GM18867 (cell line): Measurements from ENCODE around the gene KLRK1.
"Not testable (repeated sequence)": the region's sequence is repeated elsewhere in the genome, so short reads cannot be mapped to it uniquely, and the experiment has no call there.

Experiments used
- ATAC-seq: cut with Tn5 transposase; IDR thresholded peaks from one replicate; pipeline ENCODE4 v1.9.1; 2021; ENCODE audit warnings: mild to moderate bottlenecking, moderate library complexity; ENCODE audit not compliant: unreplicated experiment

The KLRK1 gene

DNA sequence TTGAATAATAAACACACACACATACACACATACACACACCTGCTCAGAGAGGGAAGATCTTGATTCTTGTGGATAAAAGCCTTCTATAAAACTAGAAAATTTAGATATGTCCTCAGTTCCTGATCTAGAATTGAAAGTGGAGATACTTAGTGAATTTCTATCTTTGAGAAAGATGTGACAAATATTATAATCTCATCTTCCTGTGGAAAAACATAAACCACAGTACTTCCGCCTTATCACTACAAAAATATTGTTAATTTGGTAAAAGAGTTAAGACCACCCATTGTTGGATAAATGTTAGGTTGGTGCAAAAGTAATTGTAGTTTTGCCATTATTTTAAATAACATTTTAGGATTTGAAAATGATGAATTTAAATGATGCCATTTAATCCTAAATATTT is at the start of gene KLRK1:
KLRK1 (minus strand) TSS at position 138 of the 400 bp plus-strand sequence. CDS start 1,231 bp downstream, outside the sequence.
- no peak for ATAC-seq

DNA sequence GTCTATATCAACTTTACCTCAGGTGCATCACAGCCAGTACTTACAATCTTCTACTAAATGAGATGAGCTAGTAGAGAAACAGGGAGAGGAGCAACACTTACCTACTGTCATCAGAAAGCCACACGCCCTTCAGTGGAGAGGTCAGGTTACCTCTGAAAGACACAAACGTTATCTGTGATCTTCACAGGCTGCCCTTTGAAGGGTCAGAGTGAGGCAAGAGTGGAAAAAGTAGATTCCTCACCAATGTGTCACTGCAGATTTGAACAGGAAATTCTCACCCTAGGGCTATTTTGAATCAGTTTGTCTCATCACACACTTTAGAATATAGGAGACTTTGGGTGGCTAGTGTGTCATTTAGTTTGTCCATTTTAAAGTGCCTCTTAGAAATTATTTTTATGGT is 47.8 kb upstream of the KLRK1 start:
- ATAC-seq, result not testable (repeated sequence)

DNA sequence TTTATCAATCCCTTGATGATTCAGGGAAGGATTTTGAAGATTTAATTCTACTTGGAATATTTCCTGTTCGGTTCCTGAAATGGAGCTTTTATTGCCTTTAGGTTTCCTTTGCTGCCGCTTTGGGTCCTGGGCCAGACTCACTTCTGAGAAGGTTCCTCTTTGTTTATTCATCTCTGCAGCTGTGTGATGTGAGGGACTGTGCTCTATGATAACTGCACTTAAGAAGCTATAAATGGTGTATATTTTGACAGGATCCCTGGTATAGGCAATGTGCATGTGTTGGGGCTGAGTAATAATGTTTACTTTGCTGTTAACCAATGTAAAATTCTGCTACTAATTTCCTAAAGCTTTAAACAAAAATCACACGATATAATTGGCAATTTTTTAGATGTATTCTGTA is 46.0 kb upstream of the KLRK1 start, which contains the start of gene KLRC2:
KLRC2 (minus strand) TSS at position 195 of the 400 bp plus-strand sequence; CDS start at position 171, 24 bp downstream.
- not testable (repeated sequence) for ATAC-seq

DNA sequence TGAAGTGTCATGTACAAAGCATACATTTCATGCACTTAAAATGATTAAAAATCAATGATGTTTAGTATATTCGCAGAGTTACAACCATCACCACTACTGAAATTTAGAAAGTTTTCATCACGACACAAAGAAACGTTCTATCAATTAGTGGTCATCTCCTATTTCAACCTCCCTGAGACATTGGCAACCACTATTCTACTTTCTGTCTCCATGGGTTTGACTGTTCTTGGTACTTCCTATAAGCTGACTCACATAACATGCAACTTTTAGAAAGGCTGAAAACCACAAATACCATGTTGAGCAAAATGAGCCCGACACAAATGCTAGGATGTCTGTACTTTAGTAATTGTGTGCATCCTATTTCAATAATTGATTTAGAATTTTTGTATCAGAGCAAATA is 40.8 kb upstream of the KLRK1 start:
- ATAC-seq, result not testable (repeated sequence)

DNA sequence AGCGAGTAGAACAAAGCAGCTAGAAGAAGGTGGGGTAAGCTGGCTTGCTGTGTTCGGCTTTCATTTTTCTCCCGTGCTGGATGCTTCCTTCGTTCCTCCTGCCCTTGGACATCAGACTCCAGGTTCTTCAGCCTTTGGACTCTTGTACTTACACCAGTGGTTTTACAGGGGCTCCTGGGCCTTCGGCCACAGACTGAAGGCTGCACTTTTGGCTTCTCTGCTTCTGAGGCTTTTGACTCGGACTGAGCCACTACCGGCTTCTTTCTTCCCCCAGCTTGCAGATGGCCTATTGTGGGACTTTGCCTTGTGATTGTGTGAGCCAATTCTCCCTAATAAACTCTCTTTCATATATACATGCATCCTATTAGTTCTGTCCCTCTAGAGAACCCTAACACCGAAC is 36.1 kb upstream of the KLRK1 start:
- not testable (repeated sequence) for ATAC-seq

DNA sequence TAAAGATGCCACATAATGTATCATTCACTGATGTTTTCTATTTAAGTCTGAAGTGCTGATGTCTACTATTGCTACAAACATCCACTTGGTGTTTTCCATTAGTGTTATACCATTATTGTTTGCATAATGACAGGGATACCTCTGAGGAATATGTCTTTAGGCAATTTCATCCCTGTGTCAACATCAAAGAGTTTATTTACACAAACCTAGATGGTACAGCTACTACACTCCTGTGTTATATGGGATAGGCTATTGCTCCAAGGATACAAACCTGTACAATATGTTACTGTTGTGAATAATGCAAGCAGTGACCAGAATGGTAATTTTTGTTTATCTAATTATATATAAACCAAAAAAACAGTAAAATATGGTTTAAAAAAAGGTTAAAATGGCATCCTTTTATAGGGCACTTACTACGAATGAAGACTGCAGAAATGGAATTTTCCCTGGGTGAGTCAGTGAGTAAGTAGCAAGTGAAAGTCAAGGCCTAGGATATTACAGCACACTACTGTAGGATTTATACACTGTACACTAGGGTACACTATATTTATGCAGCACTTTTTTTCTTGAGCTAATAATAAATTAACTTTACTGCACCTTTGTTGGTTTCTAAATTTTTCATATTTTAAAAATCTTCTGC is 34.5 kb upstream of the KLRK1 start:
- ATAC-seq, result not testable (repeated sequence)

DNA sequence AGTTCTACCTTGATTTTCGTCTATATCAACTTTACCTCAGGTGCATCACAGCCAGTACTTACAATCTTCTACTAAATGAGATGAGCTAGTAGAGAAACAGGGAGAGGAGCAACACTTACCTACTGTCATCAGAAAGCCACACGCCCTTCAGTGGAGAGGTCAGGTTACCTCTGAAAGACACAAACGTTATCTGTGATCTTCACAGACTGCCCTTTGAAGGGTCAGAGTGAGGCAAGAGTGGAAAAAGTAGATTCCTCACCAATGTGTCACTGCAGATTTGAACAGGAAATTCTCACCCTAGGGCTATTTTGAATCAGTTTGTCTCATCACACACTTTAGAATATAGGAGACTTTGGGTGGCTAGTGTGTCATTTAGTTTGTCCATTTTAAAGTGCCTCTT is 32.3 kb upstream of the KLRK1 start:
- not testable (repeated sequence) for ATAC-seq

DNA sequence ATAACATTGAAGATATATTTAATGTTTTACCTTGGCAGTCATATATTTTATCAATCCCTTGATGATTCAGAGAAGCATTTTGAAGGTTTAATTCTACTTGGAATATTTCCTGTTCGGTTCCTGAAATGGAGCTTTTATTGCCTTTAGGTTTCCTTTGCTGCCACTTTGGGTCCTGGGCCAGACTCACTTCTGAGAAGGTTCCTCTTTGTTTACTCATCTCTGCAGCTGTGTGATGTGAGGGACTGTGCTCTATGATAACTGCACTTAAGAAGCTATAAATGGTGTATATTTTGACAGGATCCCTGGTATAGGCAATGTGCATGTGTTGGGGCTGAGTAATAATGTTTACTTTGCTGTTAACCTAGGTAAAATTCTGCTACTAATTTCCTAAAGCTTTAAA is 30.5 kb upstream of the KLRK1 start, which contains the start of gene KLRC3:
KLRC3 (minus strand) TSS at position 262 of the 400 bp plus-strand sequence; CDS start at position 217, 45 bp downstream.
- ATAC-seq, result not testable (repeated sequence)

DNA sequence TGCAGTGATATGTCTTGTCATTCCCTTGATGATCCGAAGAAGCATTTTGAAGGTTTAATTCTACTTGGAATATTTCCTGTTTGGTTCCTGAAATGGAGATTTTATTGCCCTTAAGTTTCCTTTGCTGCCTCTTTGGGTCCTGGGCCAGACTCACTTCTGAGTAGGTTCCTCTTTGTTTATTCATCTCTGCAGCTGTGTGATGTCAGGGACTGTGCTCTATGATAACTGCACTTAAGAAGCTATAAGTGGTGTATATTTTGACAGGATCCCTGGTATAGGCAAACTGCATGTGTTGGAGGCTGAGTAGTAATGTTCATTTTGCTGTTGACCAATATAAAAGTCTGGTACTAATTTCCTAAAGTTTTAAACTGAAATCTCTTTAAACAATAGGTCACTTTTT is 19.6 kb upstream of the KLRK1 start, which contains the start of gene KLRC4:
KLRC4 (minus strand) TSS at position 366 of the 400 bp plus-strand sequence; CDS start at position 184, 182 bp downstream.
- ATAC-seq, result no peak

DNA sequence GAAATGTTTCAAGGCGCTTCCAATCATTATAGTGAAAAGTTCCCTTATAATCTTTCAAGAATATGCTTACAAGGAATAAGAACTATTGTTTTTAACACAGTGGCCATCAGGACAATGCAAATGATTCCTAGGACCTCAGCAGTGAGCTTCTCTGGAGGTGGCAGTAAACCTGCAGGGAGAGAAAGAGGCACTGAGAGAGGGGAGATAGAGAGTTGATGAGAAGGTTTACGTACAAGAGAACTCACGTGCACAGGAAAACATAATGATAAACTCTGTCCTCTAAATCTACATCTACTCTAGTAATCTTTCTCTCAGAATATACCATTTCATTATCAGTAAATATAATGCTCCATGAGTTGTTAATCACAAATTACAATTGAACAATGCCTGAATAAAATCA is 19.0 kb upstream of the KLRK1 start:
- ATAC-seq, result no peak

DNA sequence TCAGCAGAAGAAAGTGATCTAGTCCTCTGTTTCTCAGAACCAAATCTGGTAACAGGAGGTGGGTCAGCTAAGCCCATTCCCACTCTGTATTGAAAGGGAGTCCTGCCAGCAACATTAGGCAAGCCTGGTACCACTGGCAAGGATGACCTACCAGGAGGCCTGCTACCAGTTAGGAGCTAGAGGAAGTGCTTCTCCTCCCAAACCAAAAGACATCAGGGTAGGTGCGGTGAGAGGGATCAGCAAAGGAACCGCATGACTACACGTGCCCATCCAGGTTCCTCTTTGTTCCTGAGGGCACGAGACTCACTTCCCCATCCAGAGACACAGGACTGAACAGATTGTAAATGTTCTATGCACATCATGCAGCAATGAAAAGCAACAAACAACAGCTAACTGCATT is 16.9 kb upstream of the KLRK1 start:
- no peak for ATAC-seq

DNA sequence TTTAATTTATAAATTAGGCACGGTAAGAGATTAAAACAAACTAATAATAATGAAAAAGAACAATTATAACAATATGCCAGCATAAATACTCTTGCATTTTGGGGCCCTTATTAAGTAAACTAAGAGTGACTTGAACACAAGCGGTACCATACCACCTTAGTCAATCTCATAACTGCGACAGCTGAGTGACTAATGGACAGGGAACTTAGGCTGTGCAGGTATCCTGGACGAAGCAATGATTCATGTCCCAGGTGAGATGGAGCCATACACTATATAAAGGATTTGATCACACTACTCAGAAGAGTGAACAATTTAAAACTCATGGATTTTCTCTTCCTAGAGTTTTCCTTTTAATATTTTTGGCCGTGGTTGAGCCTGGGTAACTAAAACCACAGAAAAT is 15.5 kb upstream of the KLRK1 start:
- no peak for ATAC-seq

DNA sequence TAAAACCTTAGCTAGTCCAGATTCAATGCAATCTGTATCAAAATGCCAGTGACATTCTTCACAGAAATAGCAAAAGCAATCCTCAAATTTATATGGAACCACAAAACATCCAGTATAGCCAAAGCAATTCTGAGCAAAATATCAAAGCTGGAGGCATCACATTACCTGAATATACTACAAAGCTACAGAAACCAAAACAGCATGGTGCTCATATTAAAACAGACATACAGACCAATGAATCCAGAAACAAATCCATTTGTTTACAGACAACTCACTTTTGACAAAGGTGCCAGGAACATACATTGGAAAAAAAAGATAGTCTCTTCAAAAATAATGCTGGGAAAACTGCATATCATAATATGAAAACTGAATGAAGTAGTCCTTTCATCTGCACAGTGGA is 15.0 kb upstream of the KLRK1 start:
- no peak for ATAC-seq

DNA sequence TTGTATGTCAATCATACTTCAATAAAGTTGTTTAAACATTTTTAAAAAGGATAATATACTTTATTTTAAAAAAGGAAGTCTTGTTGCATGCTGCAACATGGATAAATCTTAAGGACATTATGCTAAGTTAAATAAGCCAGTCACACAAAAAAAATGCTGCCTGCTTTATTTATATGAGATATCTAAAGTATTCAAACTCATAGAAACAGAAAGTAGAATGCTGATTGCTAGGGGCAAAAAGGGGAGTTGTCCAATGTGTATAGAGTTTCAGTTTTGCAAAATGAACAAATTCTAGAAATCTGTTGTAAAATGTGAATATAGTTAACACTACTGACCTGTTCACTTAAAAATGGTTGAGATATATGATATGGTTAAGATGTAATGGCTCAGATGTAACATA is 11.0 kb upstream of the KLRK1 start:
- no peak for ATAC-seq

DNA sequence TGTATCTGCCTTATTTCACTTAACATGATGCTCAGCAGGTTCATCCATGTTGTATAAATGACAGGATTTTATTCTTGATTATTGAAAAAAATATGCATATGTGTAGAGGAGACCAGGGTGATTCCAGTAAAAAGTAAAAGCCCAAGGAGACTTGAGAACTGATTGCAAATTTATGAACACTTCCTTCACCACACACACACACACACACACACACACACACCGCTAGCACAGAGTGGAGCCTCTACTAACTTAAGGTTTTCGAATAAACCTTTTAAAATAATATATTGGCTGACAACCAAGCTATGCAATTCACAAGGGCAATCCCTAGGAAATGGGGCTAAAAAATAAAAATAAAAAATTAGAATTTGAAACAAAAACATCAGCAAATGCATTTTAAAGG is 8.3 kb upstream of the KLRK1 start:
- ATAC-seq, result no peak

DNA sequence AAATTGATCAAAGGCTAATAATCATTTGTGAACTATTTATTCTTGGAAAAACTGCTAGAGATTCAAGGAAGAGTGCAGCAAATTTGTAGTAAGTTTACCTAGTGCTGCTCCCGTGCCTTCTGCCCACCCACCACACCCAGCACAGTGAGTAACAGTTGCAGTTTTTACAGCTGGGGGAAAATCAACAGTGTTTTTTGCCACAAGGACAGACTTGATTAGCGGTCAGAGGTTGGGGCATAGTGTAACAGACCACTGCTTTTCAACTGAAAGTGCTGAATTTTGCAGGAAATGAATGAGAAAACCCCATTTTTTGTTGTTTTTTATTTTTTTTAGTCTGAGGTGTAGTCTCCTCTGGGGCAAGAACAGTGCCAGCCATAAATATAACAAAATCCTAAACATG is 7.5 kb upstream of the KLRK1 start:
- no peak for ATAC-seq

DNA sequence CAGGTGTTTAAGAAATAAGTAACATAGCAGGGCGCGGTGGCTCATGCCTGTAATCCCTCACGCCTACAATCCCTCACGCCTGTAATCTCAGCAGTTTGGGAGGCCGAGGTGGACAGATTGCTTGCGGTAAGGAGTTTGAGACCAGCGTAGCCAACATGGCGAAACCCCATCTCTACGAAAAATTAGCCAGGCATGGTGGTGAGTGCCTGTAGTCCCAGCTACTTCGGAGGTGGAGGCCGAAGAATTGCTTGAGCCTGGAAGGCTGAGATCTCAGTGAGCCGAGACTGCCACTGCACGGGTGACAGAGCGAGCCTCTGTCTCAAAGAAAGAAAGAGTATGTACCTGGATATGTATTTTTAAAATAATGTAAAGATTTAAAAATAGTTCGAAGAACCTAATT is 6.3 kb upstream of the KLRK1 start:
- ATAC-seq, result not testable (repeated sequence)

DNA sequence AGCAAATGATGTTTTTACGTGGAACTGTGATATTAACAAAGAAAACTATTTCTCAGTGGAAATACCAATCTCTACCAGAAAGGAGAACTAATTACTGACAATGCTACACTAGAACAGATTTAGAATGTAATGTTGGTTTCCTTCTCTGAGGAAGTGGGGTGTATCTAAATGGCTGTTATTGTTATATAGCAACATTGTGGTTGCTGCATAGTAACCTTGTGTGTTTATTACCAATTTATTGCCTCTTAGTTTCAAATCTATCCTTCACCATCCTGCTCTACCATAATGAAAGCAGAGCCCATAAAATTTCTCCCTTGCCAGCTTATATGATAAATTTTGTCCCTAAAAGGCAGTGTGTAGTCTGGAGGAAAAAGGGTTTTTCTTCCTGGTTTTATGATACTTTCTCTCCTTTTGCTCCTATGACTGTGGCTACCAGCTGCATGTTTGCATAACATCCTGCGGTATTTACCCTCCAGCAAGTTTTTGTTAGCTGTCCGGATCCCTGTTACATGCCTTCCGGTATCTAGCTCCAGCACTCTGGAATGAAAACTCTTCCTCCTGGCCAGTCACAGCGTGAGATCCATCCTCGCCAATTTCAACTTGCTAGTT is 5.7 kb upstream of the KLRK1 start:
- peak; percentile 79 for ATAC-seq

DNA sequence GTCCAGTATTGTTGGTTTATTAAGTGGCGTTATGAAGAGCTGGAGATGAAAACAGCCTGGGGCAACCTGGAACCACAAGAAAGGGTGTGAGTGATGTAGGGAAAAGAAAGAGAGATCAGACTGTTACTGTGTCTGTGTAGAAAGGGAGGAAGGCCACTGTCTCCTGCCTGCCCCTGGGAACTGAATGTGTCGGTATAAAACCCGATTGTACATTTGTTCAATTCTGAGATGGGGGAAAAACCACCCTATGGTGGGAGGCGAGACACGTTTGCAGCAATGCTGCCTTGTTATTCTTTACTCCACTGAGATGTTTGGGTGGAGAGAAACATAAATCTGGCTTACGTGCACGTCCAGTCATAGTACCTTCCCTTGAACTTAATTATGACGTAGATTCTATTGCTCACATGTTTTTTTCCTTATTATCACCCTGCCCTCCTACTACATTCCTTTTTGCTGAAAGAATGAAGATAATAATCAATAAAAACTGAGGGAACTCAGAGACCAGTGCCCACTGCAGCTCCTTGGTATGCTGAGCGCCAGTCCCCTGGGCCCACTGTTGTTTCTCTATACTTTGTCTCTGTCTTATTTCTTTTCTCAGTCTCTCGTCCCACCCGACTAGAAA is 4.8 kb upstream of the KLRK1 start:
- ATAC-seq, result not testable (repeated sequence)

DNA sequence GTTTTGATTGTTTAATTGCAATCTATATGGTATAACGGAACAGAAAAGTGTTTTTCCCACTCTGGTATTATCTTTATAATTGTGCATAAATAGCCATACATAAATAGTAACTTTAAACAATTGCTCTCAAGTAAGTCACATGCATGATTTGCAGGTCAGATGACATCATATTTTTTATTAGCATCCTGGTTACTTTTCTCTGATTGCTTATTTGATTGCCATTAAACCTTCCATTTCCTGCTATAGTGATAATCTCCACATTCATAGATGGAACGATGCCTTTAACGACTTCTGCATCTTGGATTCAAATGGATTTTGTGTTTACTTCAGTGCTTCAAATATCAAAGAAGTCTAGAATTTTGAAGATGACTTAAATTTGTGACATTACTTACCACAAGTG is 3.5 kb upstream of the KLRK1 start:
- ATAC-seq, result no peak

DNA sequence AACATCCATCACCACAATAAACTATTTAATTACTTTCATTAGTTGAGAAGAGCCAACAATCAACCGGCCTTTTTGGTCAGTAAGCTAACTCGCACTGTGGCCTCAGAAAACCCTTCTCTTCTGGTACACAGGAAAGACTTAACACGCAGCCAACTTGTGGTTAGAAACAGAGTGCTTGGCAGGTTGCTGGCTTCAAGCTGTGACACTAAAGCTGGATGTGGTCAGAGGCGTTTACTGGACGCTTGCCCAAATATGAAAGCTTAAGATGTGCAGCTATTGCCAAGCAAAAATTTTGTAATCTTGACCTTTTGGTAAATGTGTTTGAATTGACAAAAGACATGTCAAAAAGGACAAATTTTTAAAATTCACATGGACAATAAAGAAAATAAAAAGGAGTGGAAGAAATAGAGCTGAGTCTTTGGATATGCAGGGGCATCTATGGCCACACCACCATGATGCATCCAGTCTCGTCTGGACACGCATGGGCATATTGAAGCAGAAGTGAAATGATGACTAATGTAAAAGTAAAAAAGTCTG is 2.6 kb upstream of the KLRK1 start:
- ATAC-seq, result peak; percentile 79

DNA sequence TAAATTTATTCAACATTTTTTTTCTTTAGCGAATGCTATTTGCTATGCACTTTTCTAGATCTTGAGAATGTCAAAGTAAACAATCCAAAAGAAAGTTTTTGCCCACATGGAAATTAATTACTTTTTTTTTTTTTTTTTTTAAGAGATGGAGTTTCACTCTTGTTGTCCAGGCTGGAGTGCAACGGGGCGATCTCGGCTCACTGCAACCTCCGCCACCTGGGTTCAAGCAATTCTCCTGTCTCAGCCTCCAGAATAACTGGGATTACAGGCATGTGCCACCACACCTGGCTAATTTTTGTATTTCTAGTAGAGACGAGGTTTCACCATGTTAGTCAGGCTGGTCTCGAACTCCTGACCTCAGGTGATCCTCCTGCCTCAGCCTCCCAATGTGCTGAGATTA is 1.1 kb upstream of the KLRK1 start:
- ATAC-seq, result not testable (repeated sequence)
